Measurements from ENCODE around the gene RSU1. TPM values are rescaled to one million over a fixed set of nuclear protein-coding genes. Genes with fewer than 3 reads are reported as not detected.
A peak's percentile ranks its signal among the peaks of the same experiment; 100 is the strongest.

Gene RSU1
- total RNA-seq, 1 donor = 155 TPM

DNA sequence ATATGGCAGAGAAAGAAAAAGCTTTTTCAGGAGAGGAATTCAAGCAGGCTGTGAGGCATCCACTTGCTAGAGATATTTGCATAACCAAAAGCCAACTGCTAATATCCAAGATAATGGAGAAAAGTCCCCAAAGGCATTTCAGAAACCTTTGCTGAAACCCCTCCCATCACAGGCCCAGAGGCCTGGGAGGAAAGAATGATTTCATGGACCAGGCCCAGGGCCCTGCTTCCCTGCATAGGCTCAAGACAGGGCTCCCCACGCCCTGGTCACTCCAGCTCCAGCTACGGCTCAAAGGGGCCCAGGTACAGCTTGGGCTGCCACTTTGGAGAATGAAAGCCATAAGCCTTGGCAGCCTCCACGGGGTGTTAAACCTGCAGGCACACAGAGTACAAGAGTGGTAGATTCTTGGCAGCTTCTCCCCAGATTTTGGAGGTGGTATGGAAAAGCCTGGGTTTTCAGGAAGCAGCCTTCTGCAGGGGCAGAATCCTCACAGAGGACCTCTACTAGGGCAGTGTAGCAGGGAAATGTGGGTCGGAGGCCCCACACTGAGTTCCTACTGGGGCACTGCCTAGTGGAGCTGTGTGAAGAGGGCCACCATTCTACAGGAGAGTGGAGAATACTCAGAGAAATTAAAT, 5.6 kb upstream of the RSU1 start:
- TF ChIP-seq, protein P1, sequence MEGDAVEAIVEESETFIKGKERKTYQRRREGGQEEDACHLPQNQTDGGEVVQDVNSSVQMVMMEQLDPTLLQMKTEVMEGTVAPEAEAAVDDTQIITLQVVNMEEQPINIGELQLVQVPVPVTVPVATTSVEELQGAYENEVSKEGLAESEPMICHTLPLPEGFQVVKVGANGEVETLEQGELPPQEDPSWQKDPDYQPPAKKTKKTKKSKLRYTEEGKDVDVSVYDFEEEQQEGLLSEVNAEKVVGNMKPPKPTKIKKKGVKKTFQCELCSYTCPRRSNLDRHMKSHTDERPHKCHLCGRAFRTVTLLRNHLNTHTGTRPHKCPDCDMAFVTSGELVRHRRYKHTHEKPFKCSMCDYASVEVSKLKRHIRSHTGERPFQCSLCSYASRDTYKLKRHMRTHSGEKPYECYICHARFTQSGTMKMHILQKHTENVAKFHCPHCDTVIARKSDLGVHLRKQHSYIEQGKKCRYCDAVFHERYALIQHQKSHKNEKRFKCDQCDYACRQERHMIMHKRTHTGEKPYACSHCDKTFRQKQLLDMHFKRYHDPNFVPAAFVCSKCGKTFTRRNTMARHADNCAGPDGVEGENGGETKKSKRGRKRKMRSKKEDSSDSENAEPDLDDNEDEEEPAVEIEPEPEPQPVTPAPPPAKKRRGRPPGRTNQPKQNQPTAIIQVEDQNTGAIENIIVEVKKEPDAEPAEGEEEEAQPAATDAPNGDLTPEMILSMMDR (IDR thresholded peaks at IDR 0.05; ENCODE audit: insufficient read depth, low read length) = no peak
- H3K4me3 ChIP-seq (ENCODE audit: low read depth, low read length) = no peak overlapping the region
- DNase-seq (ENCODE audit: low read depth) = no peak

DNA sequence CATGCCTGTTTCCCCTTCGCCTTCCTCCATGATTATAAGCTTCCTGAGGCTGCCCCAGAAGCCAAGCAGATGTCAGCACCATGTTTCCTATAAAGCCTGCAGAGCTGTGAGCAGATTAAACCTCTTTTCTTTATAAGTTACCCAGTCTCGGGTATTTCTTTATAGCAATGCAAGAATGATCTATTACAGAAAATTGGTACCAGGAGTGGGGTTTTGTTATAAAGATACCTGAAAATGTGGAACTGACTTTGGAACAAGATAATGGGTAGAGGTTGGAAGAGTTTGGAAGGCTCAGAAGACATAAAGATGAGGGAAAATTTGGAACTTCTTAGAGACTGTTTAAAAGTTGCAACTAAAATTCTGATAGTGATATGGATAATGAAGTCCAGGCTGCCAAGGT, 4.8 kb upstream of the RSU1 start:
- no peak overlapping the region for H3K4me3 ChIP-seq (ENCODE audit: low read depth, low read length)
- TF ChIP-seq, protein P1 (IDR thresholded peaks at IDR 0.05; ENCODE audit: insufficient read depth, low read length) = no peak
- DNase-seq (ENCODE audit: low read depth) = no peak

DNA sequence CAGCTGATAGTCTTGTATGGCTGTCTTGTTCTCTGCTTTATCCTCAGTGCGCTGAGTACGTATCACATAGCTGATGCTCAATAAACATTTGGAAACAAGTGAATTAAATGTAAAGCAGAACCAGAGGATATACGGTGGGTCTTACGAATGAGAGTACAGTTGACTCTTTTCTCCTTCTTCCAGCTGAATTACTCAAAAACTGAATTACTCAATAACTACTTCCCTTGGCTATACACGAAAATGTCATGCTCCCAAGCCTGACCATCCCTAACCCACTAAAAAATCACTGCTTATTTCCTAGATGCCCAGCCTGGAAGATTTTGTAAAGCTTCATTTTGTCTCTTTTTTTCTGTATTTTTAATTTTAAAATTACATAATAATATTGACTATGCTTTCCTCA, 3.2 kb upstream of the RSU1 start:
- DNase-seq (ENCODE audit: low read depth) = no peak
- no peak overlapping the region for H3K4me3 ChIP-seq (ENCODE audit: low read depth, low read length)
- TF ChIP-seq, protein P1 (IDR thresholded peaks at IDR 0.05; ENCODE audit: insufficient read depth, low read length) = no peak

DNA sequence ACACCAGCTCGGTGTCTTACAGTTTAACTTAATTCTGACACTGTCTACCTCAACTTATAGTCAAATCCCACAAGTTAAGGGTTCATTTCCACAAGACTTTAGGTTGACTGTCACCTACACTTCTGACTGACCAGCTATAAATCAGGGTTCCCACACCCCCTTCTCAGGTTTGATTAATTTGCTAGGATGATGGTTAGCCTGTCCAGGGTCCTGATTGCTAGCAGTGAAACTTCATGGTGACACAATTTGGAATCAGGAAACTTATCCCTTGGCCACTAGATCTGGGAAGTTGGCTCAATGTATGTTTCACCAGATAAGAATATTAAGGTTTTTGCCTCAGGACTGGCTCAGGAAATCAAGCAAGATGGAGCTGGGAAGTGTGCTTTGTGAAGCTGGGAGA, 2.8 kb upstream of the RSU1 start:
- no peak overlapping the region for H3K4me3 ChIP-seq (ENCODE audit: low read depth, low read length)
- DNase-seq (ENCODE audit: low read depth) = no peak
- TF ChIP-seq, protein P1 (IDR thresholded peaks at IDR 0.05; ENCODE audit: insufficient read depth, low read length) = no peak

DNA sequence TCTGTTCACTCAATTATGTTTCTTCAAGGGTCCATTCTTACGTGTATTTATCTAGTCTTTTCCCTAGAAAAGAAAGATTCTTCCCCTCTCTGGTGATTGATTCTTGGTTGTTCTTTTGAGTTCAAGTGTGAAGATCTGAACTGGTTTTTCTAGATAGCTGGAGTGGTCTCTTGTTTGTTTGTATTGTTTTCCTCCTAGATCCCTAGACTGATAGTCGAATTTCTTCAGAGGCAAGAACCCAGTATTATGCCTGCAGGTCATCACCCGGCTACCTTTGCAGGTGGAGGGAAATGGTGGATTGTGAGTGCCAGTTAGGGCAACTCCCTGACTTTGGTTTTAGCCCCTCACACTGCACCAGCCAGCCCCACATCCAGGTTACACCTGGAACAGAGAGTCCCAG, 2.2 kb upstream of the RSU1 start:
- no peak overlapping the region for H3K4me3 ChIP-seq (ENCODE audit: low read depth, low read length)
- TF ChIP-seq, protein P1 (IDR thresholded peaks at IDR 0.05; ENCODE audit: insufficient read depth, low read length) = no peak
- no peak for DNase-seq (ENCODE audit: low read depth)

DNA sequence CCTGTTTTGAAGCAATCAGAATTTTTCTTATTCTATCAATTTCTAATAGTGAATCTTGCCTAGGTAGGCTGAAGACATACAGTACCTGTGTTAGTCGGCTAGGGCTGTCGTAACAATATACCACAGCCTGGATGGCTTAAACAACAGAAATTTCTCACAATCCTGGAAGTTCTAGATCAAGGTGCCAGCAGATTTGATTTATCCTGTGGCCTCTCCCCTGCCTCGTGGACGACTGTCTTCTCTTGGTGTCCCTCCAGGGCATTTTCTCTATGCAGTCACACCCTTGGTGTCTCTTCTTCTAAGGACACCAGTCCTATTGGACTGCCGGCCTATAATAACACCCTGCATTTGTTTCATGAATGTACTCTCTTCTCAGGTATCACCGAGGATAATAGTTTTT, 1.8 kb upstream of the RSU1 start:
- no peak for DNase-seq (ENCODE audit: low read depth)
- TF ChIP-seq, protein P1 (IDR thresholded peaks at IDR 0.05; ENCODE audit: insufficient read depth, low read length) = no peak
- H3K4me3 ChIP-seq (ENCODE audit: low read depth, low read length) = no peak overlapping the region

DNA sequence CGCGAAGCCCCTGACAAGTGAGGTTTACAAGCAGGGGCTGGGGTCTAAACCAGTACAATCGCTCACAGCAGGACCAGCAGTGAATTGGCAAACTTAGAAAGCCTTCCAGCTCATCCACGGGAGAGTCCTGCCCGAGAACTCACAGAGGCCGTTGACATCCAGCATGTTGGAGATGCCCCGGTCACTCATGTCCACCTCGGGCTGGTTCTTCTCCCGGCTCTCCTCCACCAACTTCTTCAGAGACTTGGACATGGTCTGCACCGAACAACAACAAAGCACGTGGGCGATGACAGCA, 447 bp downstream of the RSU1 start:
- TF ChIP-seq, protein P1 (IDR thresholded peaks at IDR 0.05; ENCODE audit: insufficient read depth, low read length) = no peak
- peak overlapping the region; percentile 90 for H3K4me3 ChIP-seq (ENCODE audit: low read depth, low read length)
- DNase-seq (ENCODE audit: low read depth) = no peak

Data from fibroblast of the aortic adventitia (primary cell).